Effector CD4-positive, alpha-beta T cell (primary cell): Measurements from ENCODE around the gene COLQ.
"Not testable (repeated sequence)": the region's sequence is repeated elsewhere in the genome, so short reads cannot be mapped to it uniquely, and the experiment has no call there.

ENCODE experiments used
- DNase-seq: peaks from one replicate; pipeline ENCODE4 v3.0.0-alpha.2; 2020

COLQ gene

GRCh38 chr3:15486979-15487378, 34.5 kb downstream of the COLQ start:
- no peak for DNase-seq

GRCh38 chr3:15486020-15486419, 35.5 kb downstream of the COLQ start:
- DNase-seq = no peak

GRCh38 chr3:15484551-15484950, 37.0 kb downstream of the COLQ start:
- not testable (repeated sequence) for DNase-seq

GRCh38 chr3:15479400-15480224, 41.9 kb downstream of the COLQ start:
- DNase-seq = no peak

GRCh38 chr3:15478640-15478979, 42.9 kb downstream of the COLQ start:
- no peak for DNase-seq

GRCh38 chr3:15477951-15478639, 43.4 kb downstream of the COLQ start:
- no peak for DNase-seq

- DNase-seq = no peak
These were observed 45.1 kb downstream of the COLQ start for GRCh38 chr3:15476378-15476777.

GRCh38 chr3:15475161-15475560, 46.3 kb downstream of the COLQ start:
- no peak for DNase-seq

GRCh38 chr3:15471861-15472260, 49.6 kb downstream of the COLQ start:
- no peak for DNase-seq

GRCh38 chr3:15470849-15471248, 50.7 kb downstream of the COLQ start:
- DNase-seq = no peak

GRCh38 chr3:15470261-15470660, 51.2 kb downstream of the COLQ start:
- DNase-seq = no peak

GRCh38 chr3:15467227-15468181, 54.0 kb downstream of the COLQ start:
- DNase-seq = no peak

- DNase-seq = no peak
These were observed 55.5 kb downstream of the COLQ start for GRCh38 chr3:15465876-15466585.

- no peak for DNase-seq
These were observed 59.1 kb downstream of the COLQ start for GRCh38 chr3:15462451-15462850.

GRCh38 chr3:15460891-15461531, 60.5 kb downstream of the COLQ start:
- no peak for DNase-seq

GRCh38 chr3:15458212-15458780, 63.2 kb downstream of the COLQ start:
- no peak for DNase-seq

- DNase-seq = not testable (repeated sequence)
These were observed 64.6 kb downstream of the COLQ start for GRCh38 chr3:15456915-15457314.

- no peak for DNase-seq
These were observed 65.2 kb downstream of the COLQ start for GRCh38 chr3:15456321-15456720.

GRCh38 chr3:15455756-15456155, 65.8 kb downstream of the COLQ start:
- no peak for DNase-seq

GRCh38 chr3:15454965-15455364, 66.5 kb downstream of the COLQ start:
- DNase-seq = no peak

GRCh38 chr3:15453991-15454625, 67.4 kb downstream of the COLQ start:
- DNase-seq = no peak
